SK-N-SH treated with all-trans-retinoic acid at 6 μM for 48 hours (cell line): ENCODE measurements around the gene FBXL19.

Source experiments
- ATAC-seq: fragments of 200-7000 bp; cut with Tn5 transposase; 3 replicates; pipeline ENCODE4 v1.9.1; 2020; ENCODE audit warnings: mild to moderate bottlenecking, moderate library complexity
- ARNTL ChIP-seq: fragments of 450-650 bp; formaldehyde crosslinking; IDR thresholded peaks from 2 replicates; pipeline ENCODE4 v1.5.0; 2020; ENCODE audit warnings: low read depth, mild to moderate bottlenecking, moderate library complexity, borderline replicate concordance
- BACH2 ChIP-seq: fragments of 250-450 bp; sonication (Bioruptor Pico); IDR thresholded peaks from 2 replicates; pipeline ENCODE4 v1.9.0; 2021; ENCODE audit warnings: mild to moderate bottlenecking, borderline replicate concordance
- CSDC2 ChIP-seq: fragments of 250-450 bp; sonication (Bioruptor Pico); IDR thresholded peaks from 2 replicates; pipeline ENCODE4 v1.5.0; 2020; ENCODE audit warnings: mild to moderate bottlenecking, moderate library complexity
- GLIS3 ChIP-seq: fragments of 250-450 bp; sonication (Bioruptor Pico); IDR thresholded peaks from 2 replicates; pipeline ENCODE4 v1.5.0; 2020; ENCODE audit warnings: mild to moderate bottlenecking, moderate library complexity
- ISL1 ChIP-seq: fragments of 250-450 bp; sonication (Bioruptor Pico); IDR thresholded peaks from 2 replicates; pipeline ENCODE4 v2.1.2; 2022; ENCODE audit warnings: mild to moderate bottlenecking, moderate library complexity
- OSR1 ChIP-seq: fragments of 250-450 bp; sonication (Bioruptor Pico); IDR thresholded peaks from 2 replicates; pipeline ENCODE4 v1.8.0; 2022; ENCODE audit warnings: moderate library complexity, mild to moderate bottlenecking, inconsistent platforms
- PPARA ChIP-seq: fragments of 250-450 bp; sonication (Bioruptor Pico); IDR thresholded peaks from 2 replicates; pipeline ENCODE4 v1.5.0; 2020; ENCODE audit warnings: mild to moderate bottlenecking, borderline replicate concordance
- SNAI2 ChIP-seq: fragments of 250-450 bp; sonication (Bioruptor Pico); IDR thresholded peaks from 2 replicates; pipeline ENCODE4 v1.5.0; 2020; ENCODE audit warnings: mild to moderate bottlenecking, moderate library complexity
- TCF4 ChIP-seq: fragments of 250-450 bp; sonication (Bioruptor Pico); IDR thresholded peaks from 2 replicates; pipeline ENCODE4 v1.8.0; 2021; ENCODE audit warnings: mild to moderate bottlenecking, moderate library complexity, borderline replicate concordance
- TOX ChIP-seq: fragments of 250-450 bp; sonication (Bioruptor Pico); IDR thresholded peaks from 2 replicates; pipeline ENCODE4 v1.8.0; 2021; ENCODE audit warnings: mild to moderate bottlenecking, moderate library complexity, borderline replicate concordance
- ZC3H10 ChIP-seq: fragments of 250-450 bp; sonication (Bioruptor Pico); IDR thresholded peaks from 2 replicates; pipeline ENCODE4 v1.5.1; 2021; ENCODE audit warnings: mild to moderate bottlenecking, moderate library complexity
- ZFP3 ChIP-seq: fragments of 250-450 bp; sonication (Bioruptor Pico); IDR thresholded peaks from 2 replicates; pipeline ENCODE4 v1.5.0; 2020; ENCODE audit warnings: mild to moderate bottlenecking, moderate library complexity
- ZFP30 ChIP-seq: fragments of 450-650 bp; formaldehyde crosslinking; IDR thresholded peaks from 2 replicates; pipeline ENCODE4 v1.5.0; 2022; ENCODE audit warnings: mild to moderate bottlenecking, moderate library complexity
- ZNF565 ChIP-seq: fragments of 450-650 bp; formaldehyde crosslinking; conservative IDR thresholded peaks from 2 replicates; pipeline ENCODE4 v1.5.0; 2020; ENCODE audit warnings: low read depth, mild to moderate bottlenecking, moderate library complexity
- ZNF70 ChIP-seq: fragments of 450-650 bp; formaldehyde crosslinking; IDR thresholded peaks from 2 replicates; pipeline ENCODE4 v1.5.0; 2020; ENCODE audit warnings: mild to moderate bottlenecking, moderate library complexity
- ZNF8 ChIP-seq: fragments of 450-650 bp; formaldehyde crosslinking; IDR thresholded peaks from 2 replicates; pipeline ENCODE4 v1.5.0; 2020; ENCODE audit warnings: mild to moderate bottlenecking, moderate library complexity
- TF ChIP-seq, protein P1 (sequence below): fragments of 250-450 bp; sonication (Bioruptor Pico); IDR thresholded peaks from 2 replicates; pipeline ENCODE4 v1.8.0; 2021; ENCODE audit warnings: low read depth, mild to moderate bottlenecking, moderate library complexity, borderline replicate concordance
- TF ChIP-seq, protein P2 (sequence below): fragments of 250-450 bp; sonication (Bioruptor Pico); IDR thresholded peaks from 2 replicates; pipeline ENCODE4 v1.5.0; 2020; ENCODE audit warnings: mild to moderate bottlenecking, moderate library complexity
- TF ChIP-seq, protein P3 (sequence below): fragments of 250-450 bp; sonication (Bioruptor Pico); IDR thresholded peaks from 2 replicates; pipeline ENCODE4 v1.5.1; 2020; ENCODE audit warnings: low read depth, mild to moderate bottlenecking, moderate library complexity
- TF ChIP-seq, protein P4 (sequence below): fragments of 250-450 bp; sonication (Bioruptor Pico); IDR thresholded peaks from 2 replicates; pipeline ENCODE4 v1.8.0; 2020; ENCODE audit warnings: mild to moderate bottlenecking, moderate library complexity, borderline replicate concordance
- TF ChIP-seq, protein P5 (sequence below): fragments of 250-450 bp; sonication (Bioruptor Pico); IDR thresholded peaks from 2 replicates; pipeline ENCODE4 v1.5.1; 2021; ENCODE audit warnings: mild to moderate bottlenecking, moderate library complexity

Gene FBXL19

DNA sequence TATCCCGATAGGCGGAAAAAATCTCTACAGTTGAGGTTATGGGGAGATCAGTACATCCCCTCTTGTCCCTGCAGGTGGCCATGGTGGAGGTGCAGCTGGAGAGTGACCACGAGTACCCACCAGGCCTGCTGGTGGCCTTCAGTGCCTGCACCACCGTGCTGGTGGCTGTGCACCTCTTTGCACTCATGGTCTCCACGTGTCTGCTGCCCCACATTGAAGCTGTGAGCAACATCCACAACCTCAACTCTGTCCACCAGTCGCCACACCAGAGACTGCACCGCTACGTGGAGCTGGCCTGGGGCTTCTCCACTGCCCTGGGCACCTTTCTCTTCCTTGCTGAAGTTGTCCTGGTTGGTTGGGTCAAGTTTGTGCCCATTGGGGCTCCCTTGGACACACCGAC, 29.7 kb downstream of the FBXL19 start:
- ATAC-seq = no peak
- TF ChIP-seq ZFP30 (CRISPR knock-in tag) = no peak
- TF ChIP-seq, protein P1, sequence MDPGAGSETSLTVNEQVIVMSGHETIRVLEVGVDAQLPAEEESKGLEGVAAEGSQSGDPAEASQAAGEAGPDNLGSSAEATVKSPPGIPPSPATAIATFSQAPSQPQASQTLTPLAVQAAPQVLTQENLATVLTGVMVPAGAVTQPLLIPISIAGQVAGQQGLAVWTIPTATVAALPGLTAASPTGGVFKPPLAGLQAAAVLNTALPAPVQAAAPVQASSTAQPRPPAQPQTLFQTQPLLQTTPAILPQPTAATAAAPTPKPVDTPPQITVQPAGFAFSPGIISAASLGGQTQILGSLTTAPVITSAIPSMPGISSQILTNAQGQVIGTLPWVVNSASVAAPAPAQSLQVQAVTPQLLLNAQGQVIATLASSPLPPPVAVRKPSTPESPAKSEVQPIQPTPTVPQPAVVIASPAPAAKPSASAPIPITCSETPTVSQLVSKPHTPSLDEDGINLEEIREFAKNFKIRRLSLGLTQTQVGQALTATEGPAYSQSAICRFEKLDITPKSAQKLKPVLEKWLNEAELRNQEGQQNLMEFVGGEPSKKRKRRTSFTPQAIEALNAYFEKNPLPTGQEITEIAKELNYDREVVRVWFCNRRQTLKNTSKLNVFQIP (CRISPR knock-in tag) = no peak

DNA sequence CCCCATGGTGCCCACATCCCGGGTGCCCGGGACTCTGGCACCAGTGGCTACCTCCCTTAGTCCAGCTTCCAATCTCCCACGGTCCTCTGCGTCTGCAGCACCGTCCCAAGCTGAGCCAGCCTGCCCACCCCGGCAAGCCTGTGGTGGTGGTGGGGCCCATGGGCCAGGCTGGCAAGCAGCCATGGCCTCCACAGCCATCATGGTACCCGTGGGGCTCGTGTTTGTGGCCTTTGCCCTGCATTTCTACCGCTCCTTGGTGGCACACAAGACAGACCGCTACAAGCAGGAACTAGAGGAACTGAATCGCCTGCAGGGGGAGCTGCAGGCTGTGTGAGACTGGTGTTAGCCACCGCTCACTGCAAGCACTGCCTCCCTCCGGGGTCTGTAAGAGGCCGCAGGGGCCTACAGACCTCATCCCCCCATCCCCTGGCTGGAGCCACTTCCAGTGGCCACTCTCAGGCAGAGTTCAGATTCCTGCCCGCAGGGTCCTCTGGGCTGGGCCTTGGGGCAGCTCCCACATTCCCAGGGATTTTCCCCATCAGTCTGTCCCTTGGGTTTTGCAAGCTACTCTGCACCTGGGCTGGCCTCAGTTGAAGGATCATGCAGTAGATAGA, 30.2 kb downstream of the FBXL19 start:
- TF ChIP-seq, protein P2, sequence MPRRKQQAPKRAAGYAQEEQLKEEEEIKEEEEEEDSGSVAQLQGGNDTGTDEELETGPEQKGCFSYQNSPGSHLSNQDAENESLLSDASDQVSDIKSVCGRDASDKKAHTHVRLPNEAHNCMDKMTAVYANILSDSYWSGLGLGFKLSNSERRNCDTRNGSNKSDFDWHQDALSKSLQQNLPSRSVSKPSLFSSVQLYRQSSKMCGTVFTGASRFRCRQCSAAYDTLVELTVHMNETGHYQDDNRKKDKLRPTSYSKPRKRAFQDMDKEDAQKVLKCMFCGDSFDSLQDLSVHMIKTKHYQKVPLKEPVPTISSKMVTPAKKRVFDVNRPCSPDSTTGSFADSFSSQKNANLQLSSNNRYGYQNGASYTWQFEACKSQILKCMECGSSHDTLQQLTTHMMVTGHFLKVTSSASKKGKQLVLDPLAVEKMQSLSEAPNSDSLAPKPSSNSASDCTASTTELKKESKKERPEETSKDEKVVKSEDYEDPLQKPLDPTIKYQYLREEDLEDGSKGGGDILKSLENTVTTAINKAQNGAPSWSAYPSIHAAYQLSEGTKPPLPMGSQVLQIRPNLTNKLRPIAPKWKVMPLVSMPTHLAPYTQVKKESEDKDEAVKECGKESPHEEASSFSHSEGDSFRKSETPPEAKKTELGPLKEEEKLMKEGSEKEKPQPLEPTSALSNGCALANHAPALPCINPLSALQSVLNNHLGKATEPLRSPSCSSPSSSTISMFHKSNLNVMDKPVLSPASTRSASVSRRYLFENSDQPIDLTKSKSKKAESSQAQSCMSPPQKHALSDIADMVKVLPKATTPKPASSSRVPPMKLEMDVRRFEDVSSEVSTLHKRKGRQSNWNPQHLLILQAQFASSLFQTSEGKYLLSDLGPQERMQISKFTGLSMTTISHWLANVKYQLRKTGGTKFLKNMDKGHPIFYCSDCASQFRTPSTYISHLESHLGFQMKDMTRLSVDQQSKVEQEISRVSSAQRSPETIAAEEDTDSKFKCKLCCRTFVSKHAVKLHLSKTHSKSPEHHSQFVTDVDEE (CRISPR knock-in tag) = no peak
- TF ChIP-seq BACH2 (no peak), ARNTL (CRISPR knock-in tag) (no peak)
- TF ChIP-seq, all 23 proteins: peak for 0
- peak; percentile 58 for ATAC-seq

DNA sequence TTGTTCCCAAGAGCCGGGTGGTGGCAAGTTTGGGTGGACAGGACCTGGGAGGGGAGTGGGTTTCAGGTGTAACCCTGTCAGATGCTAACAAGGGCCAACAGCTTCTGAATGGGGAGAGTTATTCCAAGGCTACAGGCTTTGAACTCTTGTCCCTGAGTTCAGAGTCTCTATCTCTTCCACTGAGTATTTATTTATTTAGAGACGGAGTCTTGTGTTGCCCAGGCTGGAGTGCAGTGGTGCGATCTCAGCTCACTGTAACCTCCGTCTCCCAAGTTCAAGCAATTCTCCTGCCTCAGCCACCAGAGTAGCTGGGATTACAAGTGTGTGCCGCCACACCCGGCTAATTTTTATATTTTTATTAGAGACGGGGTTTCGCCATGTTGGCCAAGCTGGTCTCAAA, 31.6 kb downstream of the FBXL19 start:
- TF ChIP-seq, protein P1 (CRISPR knock-in tag) = no peak
- TF ChIP-seq ARNTL (CRISPR knock-in tag) = no peak
- no peak for TF ChIP-seq BACH2
- no peak for TF ChIP-seq ZC3H10 (CRISPR knock-in tag)
- no peak for TF ChIP-seq ZNF565 (CRISPR knock-in tag)
- TF ChIP-seq TCF4 = no peak
- TF ChIP-seq, protein P3, sequence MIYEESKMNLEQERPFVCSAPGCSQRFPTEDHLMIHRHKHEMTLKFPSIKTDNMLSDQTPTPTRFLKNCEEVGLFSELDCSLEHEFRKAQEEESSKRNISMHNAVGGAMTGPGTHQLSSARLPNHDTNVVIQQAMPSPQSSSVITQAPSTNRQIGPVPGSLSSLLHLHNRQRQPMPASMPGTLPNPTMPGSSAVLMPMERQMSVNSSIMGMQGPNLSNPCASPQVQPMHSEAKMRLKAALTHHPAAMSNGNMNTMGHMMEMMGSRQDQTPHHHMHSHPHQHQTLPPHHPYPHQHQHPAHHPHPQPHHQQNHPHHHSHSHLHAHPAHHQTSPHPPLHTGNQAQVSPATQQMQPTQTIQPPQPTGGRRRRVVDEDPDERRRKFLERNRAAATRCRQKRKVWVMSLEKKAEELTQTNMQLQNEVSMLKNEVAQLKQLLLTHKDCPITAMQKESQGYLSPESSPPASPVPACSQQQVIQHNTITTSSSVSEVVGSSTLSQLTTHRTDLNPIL = no peak
- no peak for TF ChIP-seq PPARA (CRISPR knock-in tag)
- TF ChIP-seq, protein P2 (CRISPR knock-in tag) = no peak
- TF ChIP-seq, protein P4, sequence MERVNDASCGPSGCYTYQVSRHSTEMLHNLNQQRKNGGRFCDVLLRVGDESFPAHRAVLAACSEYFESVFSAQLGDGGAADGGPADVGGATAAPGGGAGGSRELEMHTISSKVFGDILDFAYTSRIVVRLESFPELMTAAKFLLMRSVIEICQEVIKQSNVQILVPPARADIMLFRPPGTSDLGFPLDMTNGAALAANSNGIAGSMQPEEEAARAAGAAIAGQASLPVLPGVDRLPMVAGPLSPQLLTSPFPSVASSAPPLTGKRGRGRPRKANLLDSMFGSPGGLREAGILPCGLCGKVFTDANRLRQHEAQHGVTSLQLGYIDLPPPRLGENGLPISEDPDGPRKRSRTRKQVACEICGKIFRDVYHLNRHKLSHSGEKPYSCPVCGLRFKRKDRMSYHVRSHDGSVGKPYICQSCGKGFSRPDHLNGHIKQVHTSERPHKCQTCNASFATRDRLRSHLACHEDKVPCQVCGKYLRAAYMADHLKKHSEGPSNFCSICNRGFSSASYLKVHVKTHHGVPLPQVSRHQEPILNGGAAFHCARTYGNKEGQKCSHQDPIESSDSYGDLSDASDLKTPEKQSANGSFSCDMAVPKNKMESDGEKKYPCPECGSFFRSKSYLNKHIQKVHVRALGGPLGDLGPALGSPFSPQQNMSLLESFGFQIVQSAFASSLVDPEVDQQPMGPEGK = no peak
- no peak for TF ChIP-seq ISL1 (CRISPR knock-in tag)
- no peak for TF ChIP-seq TOX (CRISPR knock-in tag)
- no peak for TF ChIP-seq GLIS3
- no peak for TF ChIP-seq OSR1 (CRISPR knock-in tag)
- TF ChIP-seq ZNF8 (CRISPR knock-in tag) = no peak
- no peak for TF ChIP-seq ZNF70 (CRISPR knock-in tag)
- TF ChIP-seq, protein P5, sequence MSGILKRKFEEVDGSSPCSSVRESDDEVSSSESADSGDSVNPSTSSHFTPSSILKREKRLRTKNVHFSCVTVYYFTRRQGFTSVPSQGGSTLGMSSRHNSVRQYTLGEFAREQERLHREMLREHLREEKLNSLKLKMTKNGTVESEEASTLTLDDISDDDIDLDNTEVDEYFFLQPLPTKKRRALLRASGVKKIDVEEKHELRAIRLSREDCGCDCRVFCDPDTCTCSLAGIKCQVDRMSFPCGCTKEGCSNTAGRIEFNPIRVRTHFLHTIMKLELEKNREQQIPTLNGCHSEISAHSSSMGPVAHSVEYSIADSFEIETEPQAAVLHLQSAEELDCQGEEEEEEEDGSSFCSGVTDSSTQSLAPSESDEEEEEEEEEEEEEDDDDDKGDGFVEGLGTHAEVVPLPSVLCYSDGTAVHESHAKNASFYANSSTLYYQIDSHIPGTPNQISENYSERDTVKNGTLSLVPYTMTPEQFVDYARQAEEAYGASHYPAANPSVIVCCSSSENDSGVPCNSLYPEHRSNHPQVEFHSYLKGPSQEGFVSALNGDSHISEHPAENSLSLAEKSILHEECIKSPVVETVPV (CRISPR knock-in tag) = no peak
- no peak for TF ChIP-seq CSDC2 (CRISPR knock-in tag)
- TF ChIP-seq ZFP3 (CRISPR knock-in tag) = no peak
- no peak for TF ChIP-seq SNAI2 (CRISPR knock-in tag)
- no peak for ATAC-seq
